ENCODE data around the gene MRPL49.
"Not testable (repeated sequence)": the region's sequence is repeated elsewhere in the genome, so short reads cannot be mapped to it uniquely, and the experiment has no call there.

Gene MRPL49

GRCh38 chr11:65157336-65157735, 35.2 kb downstream of the MRPL49 start:
- Mint-ChIP-seq H3K4me1 (peaks cover 14% of the 10 kb centered on the region), H3K36me3 (no peaks in the 10 kb centered on the region), H3K9me3 (no peaks in the 10 kb centered on the region), H3K27ac (no peak overlapping the region), H3K4me3 (no peak overlapping the region), H3K27me3 (no peaks in the 10 kb centered on the region)
- ATAC-seq, result no peak

GRCh38 chr11:65159012-65159411, 36.9 kb downstream of the MRPL49 start:
- Mint-ChIP-seq H3K4me1 (peaks cover 7% of the 10 kb centered on the region), H3K27me3 (no peaks in the 10 kb centered on the region), H3K9me3 (no peaks in the 10 kb centered on the region), H3K4me3 (no peak overlapping the region), H3K27ac (no peak overlapping the region), H3K36me3 (no peaks in the 10 kb centered on the region)
- no peak for ATAC-seq

- Mint-ChIP-seq H3K27me3 (no peaks in the 10 kb centered on the region), H3K4me1 (peaks cover 7% of the 10 kb centered on the region), H3K36me3 (no peaks in the 10 kb centered on the region), H3K4me3 (no peak overlapping the region), H3K9me3 (no peaks in the 10 kb centered on the region), H3K27ac (no peak overlapping the region)
- no peak for ATAC-seq
These were observed 38.5 kb downstream of the MRPL49 start for GRCh38 chr11:65160643-65161042.

- no peaks in the 10 kb centered on the region for H3K27me3 Mint-ChIP-seq
- no peaks in the 10 kb centered on the region for H3K36me3 Mint-ChIP-seq
- H3K27ac Mint-ChIP-seq, result no peak overlapping the region
- H3K4me3 Mint-ChIP-seq, result no peak overlapping the region
- H3K9me3 Mint-ChIP-seq, result no peaks in the 10 kb centered on the region
- ATAC-seq, result no peak
- H3K4me1 Mint-ChIP-seq, result peaks cover 12% of the 10 kb centered on the region
These were observed 41.6 kb downstream of the MRPL49 start for GRCh38 chr11:65163684-65164083.

- Mint-ChIP-seq H3K27ac (no peak overlapping the region), H3K36me3 (peaks cover 5% of the 10 kb centered on the region), H3K9me3 (no peaks in the 10 kb centered on the region), H3K4me1 (peaks cover 15% of the 10 kb centered on the region), H3K27me3 (no peaks in the 10 kb centered on the region), H3K4me3 (no peak overlapping the region)
- no peak for ATAC-seq
These were observed 43.5 kb downstream of the MRPL49 start for GRCh38 chr11:65165410-65166317.

- Mint-ChIP-seq H3K36me3 (peaks cover 5% of the 10 kb centered on the region), H3K4me1 (peaks cover 15% of the 10 kb centered on the region), H3K27ac (no peak overlapping the region), H3K27me3 (no peaks in the 10 kb centered on the region), H3K4me3 (no peak overlapping the region), H3K9me3 (no peaks in the 10 kb centered on the region)
- ATAC-seq, result no peak
These were observed 44.8 kb downstream of the MRPL49 start for GRCh38 chr11:65166893-65167292.

- no peak for ATAC-seq
- Mint-ChIP-seq H3K9me3 (no peaks in the 10 kb centered on the region), H3K36me3 (peaks cover 5% of the 10 kb centered on the region), H3K4me3 (no peak overlapping the region), H3K27me3 (no peaks in the 10 kb centered on the region), H3K4me1 (peaks cover 15% of the 10 kb centered on the region), H3K27ac (no peak overlapping the region)
These were observed 45.5 kb downstream of the MRPL49 start for GRCh38 chr11:65167656-65168055.

GRCh38 chr11:65169164-65169641, 47.1 kb downstream of the MRPL49 start:
- ATAC-seq, result peak; percentile 45
- H3K4me3 Mint-ChIP-seq, result no peak overlapping the region
- H3K27me3 Mint-ChIP-seq, result no peaks in the 10 kb centered on the region

GRCh38 chr11:65170058-65170534, 48.0 kb downstream of the MRPL49 start, which contains the start of gene SPDYC:
TSS of gene SPDYC (plus strand) at chr11:65170233. CDS start at chr11:65171358, 1,125 bp downstream.
- Mint-ChIP-seq H3K4me3 (no peak within 1 kb of the TSS), H3K36me3 (peaks cover 5% of the 10 kb centered on the region), H3K9me3 (no peaks in the 10 kb centered on the region), H3K4me1 (peaks cover 15% of the 10 kb centered on the region), H3K27me3 (no peaks in the 10 kb centered on the region), H3K27ac (peak within 1 kb of the TSS; percentile 97)
- no peak for ATAC-seq

More at GRCh38 chr11:65169164-65169641, 47.1 kb downstream of the MRPL49 start:
- Mint-ChIP-seq H3K27ac (peak overlapping the region; percentile 97), H3K36me3 (peaks cover 5% of the 10 kb centered on the region), H3K4me1 (peaks cover 15% of the 10 kb centered on the region), H3K9me3 (no peaks in the 10 kb centered on the region)

GRCh38 chr11:65172600-65172999, 50.5 kb downstream of the MRPL49 start:
- Mint-ChIP-seq H3K4me1 (peaks cover 15% of the 10 kb centered on the region), H3K27me3 (no peaks in the 10 kb centered on the region), H3K9me3 (no peaks in the 10 kb centered on the region), H3K27ac (no peak overlapping the region), H3K36me3 (peaks cover 5% of the 10 kb centered on the region), H3K4me3 (no peak overlapping the region)
- no peak for ATAC-seq

GRCh38 chr11:65174571-65175010, 52.5 kb downstream of the MRPL49 start:
- ATAC-seq, H3K36me3 Mint-ChIP-seq, H3K9me3 Mint-ChIP-seq, H3K4me1 Mint-ChIP-seq, H3K27me3 Mint-ChIP-seq, H3K27ac Mint-ChIP-seq, H3K4me3 Mint-ChIP-seq: not testable (repeated sequence)

Data from stimulated activated memory B cell treated with anti-CD40 and anti-IgM and Interleukin-4, amounts not matched to agents 10 μg/mL and 1 μg/mL and 100 μg/mL, for 72 hours (primary cell).